CD4-positive, alpha-beta T cell treated with Interleukin-4 for 1 hour (primary cell): ENCODE results near the gene ALDH7A1.
"Not testable (repeated sequence)": the region's sequence is repeated elsewhere in the genome, so short reads cannot be mapped to it uniquely, and the experiment has no call there.

Experiments
- DNase-seq, 2 donors: peaks; one replicate each; pipeline ENCODE4 v3.0.0-alpha.2; 2020 to 2022

ALDH7A1 gene

GRCh38 chr5:126591549-126591948 lies 3.5 kb downstream of the ALDH7A1 start:
- DNase-seq: no peak

- DNase-seq: no peak
Observed at GRCh38 chr5:126589536-126590297, 5.3 kb downstream of the ALDH7A1 start.

GRCh38 chr5:126587551-126588390 lies 7.2 kb downstream of the ALDH7A1 start:
- no peak for DNase-seq

GRCh38 chr5:126583761-126584160 lies 11.3 kb downstream of the ALDH7A1 start:
- DNase-seq: no peak

GRCh38 chr5:126579716-126580115 lies 15.3 kb downstream of the ALDH7A1 start:
- DNase-seq: no peak

- no peak for DNase-seq
Observed at GRCh38 chr5:126577415-126577814, 17.6 kb downstream of the ALDH7A1 start.

GRCh38 chr5:126576974-126577373 lies 18.0 kb downstream of the ALDH7A1 start:
- no peak for DNase-seq

GRCh38 chr5:126575644-126576043 lies 19.4 kb downstream of the ALDH7A1 start:
- no peak for DNase-seq

- no peak for DNase-seq
Observed at GRCh38 chr5:126568206-126568755, 26.7 kb downstream of the ALDH7A1 start.

GRCh38 chr5:126562823-126563222 lies 32.2 kb downstream of the ALDH7A1 start:
- DNase-seq: no peak

GRCh38 chr5:126561908-126562307 lies 33.1 kb downstream of the ALDH7A1 start:
- no peak for DNase-seq

GRCh38 chr5:126555101-126555500 lies 39.9 kb downstream of the ALDH7A1 start:
- not testable (repeated sequence) for DNase-seq

- no peak for DNase-seq
Observed at GRCh38 chr5:126552614-126553013, 42.4 kb downstream of the ALDH7A1 start.

GRCh38 chr5:126544087-126544740 lies 50.8 kb downstream of the ALDH7A1 start:
- DNase-seq: peak; percentile 23 to 34

- no peak for DNase-seq
Observed at GRCh38 chr5:126543660-126544059, 51.4 kb downstream of the ALDH7A1 start.

GRCh38 chr5:126543009-126543408 lies 52.0 kb downstream of the ALDH7A1 start:
- DNase-seq: no peak

- DNase-seq: no peak
Observed at GRCh38 chr5:126542441-126542840, 52.6 kb downstream of the ALDH7A1 start.

GRCh38 chr5:126540631-126541030 lies 54.4 kb downstream of the ALDH7A1 start:
- DNase-seq: no peak

- DNase-seq: no peak
Observed at GRCh38 chr5:126538579-126538978, 56.4 kb downstream of the ALDH7A1 start.

GRCh38 chr5:126536874-126537273 lies 58.1 kb downstream of the ALDH7A1 start:
- DNase-seq: no peak

GRCh38 chr5:126535856-126536545 lies 59.0 kb downstream of the ALDH7A1 start:
- DNase-seq: no peak

- no peak for DNase-seq
Observed at GRCh38 chr5:126534553-126534952, 60.5 kb downstream of the ALDH7A1 start.
